K562 (cell line): Measurements from ENCODE around the gene LRRC8E.

Source experiments
- AFF4 ChIP-seq: sonication (generic); formaldehyde crosslinking; IDR thresholded peaks from 2 replicates; pipeline ENCODE4 v1.8.0; 2023; ENCODE audit warnings: mild to moderate bottlenecking, missing genetic modification reagents
- CREB1 ChIP-seq, 2 experiments: sonication (generic) in 1 of 2; formaldehyde crosslinking in 1 of 2; IDR thresholded peaks; 2 replicates each; pipeline versions ENCODE4 v1.6.1 to v1.8.0; 2012 to 2022; ENCODE audit warnings: inconsistent platforms in 1 of 2, mild to moderate bottlenecking in 1 of 2, missing genetic modification reagents in 1 of 2, moderate library complexity in 1 of 2
- CTCF ChIP-seq, 3 experiments: IDR thresholded peaks in 2 of 3; conservative IDR thresholded peaks in 1 of 3; 2 replicates each; pipeline ENCODE4 v1.5.1; 2011 to 2012; ENCODE audit warnings: low read length in 3 of 3, mild to moderate bottlenecking in 3 of 3, control low read depth in 2 of 3, improper control_type of control experiment in 1 of 3, inconsistent platforms in 1 of 3, low read depth in 1 of 3, mixed read lengths in 1 of 3, moderate library complexity in 1 of 3; ENCODE audit not compliant: insufficient read depth in 2 of 3
- FOXP1 ChIP-seq: sonication (generic); formaldehyde crosslinking; IDR thresholded peaks from 2 replicates; pipeline ENCODE4 v1.8.0; 2022; ENCODE audit warnings: mild to moderate bottlenecking, missing genetic modification reagents
- MEF2A ChIP-seq: IDR thresholded peaks from 2 replicates; pipeline ENCODE4 v1.6.1; 2011; ENCODE audit warnings: low read depth, mild to moderate bottlenecking, low read length, moderate library complexity; ENCODE audit not compliant: control insufficient read depth
- NONO ChIP-seq, 2 experiments: fragments of 200-400 bp in 1 of 2; fragments of 450-650 bp in 1 of 2; formaldehyde crosslinking in 1 of 2; IDR thresholded peaks; 2 replicates each; pipeline ENCODE4 v1.6.1; 2017; ENCODE audit warnings: low read depth in 2 of 2, mild to moderate bottlenecking in 2 of 2, moderate library complexity in 2 of 2, low read length in 1 of 2
- REST ChIP-seq, 2 experiments: fragments of 450-650 bp; formaldehyde crosslinking in 1 of 2; IDR thresholded peaks; 2 replicates each; pipeline versions ENCODE4 v1.4.0 to v1.6.1; 2014 to 2020; ENCODE audit warnings: mild to moderate bottlenecking in 2 of 2, borderline replicate concordance in 1 of 2, low read depth in 1 of 2
- TCF7L2 ChIP-seq: fragments of 150-350 bp; IDR thresholded peaks from 2 replicates; pipeline ENCODE4 v1.6.1; 2016; ENCODE audit warnings: low read depth, mild to moderate bottlenecking, low read length, moderate library complexity
- TEAD4 ChIP-seq, 2 experiments: sonication (generic) in 1 of 2; formaldehyde crosslinking in 1 of 2; IDR thresholded peaks; 2 replicates each; pipeline versions ENCODE4 v1.6.1 to v1.8.0; 2012 to 2022; ENCODE audit warnings: borderline replicate concordance in 1 of 2, inconsistent platforms in 1 of 2, low read length in 1 of 2, mild to moderate bottlenecking in 1 of 2, missing genetic modification reagents in 1 of 2
- UBTF ChIP-seq, 2 experiments: IDR thresholded peaks; 2 replicates each; pipeline ENCODE4 v1.6.1; 2012; ENCODE audit warnings: improper control_type of control experiment in 2 of 2, low read depth in 2 of 2, low read length in 2 of 2, borderline replicate concordance in 1 of 2
- USF1 ChIP-seq: sonication (generic); formaldehyde crosslinking; IDR thresholded peaks from 2 replicates; pipeline ENCODE4 v1.9.0; 2022; ENCODE audit warnings: mild to moderate bottlenecking, missing genetic modification reagents
- ZFX ChIP-seq: sonication (generic); formaldehyde crosslinking; IDR thresholded peaks from 2 replicates; pipeline ENCODE4 v1.8.0; 2022; ENCODE audit warnings: mild to moderate bottlenecking, missing genetic modification reagents, moderate library complexity

GRCh38 chr19:7941895-7942596 is 53.7 kb downstream of the LRRC8E start:
- no peak for TF ChIP-seq USF1 (CRISPR knock-in tag)
- TF ChIP-seq ZFX (CRISPR knock-in tag) = no peak
- no peak for TF ChIP-seq TCF7L2
- no peak for TF ChIP-seq CTCF (IDR thresholded peaks at IDR 0.05 in 2 of 3, conservative IDR thresholded peaks at IDR 0.05 in 1 of 3; ENCODE audit: insufficient read depth in 2 of 3, low read depth in 1 of 3, low read length in 3 of 3)
- TF ChIP-seq AFF4 (CRISPR knock-in tag) = no peak
- no peak for TF ChIP-seq MEF2A
- TF ChIP-seq FOXP1 (CRISPR knock-in tag) = no peak
- TF ChIP-seq UBTF (IDR thresholded peaks at IDR 0.05; ENCODE audit: borderline replicate concordance in 1 of 2, low read depth in 2 of 2, low read length in 2 of 2) = no peak
- TF ChIP-seq NONO (IDR thresholded peaks at IDR 0.05; ENCODE audit: low read depth in 2 of 2, low read length in 1 of 2) = no peak
- TF ChIP-seq TEAD4 (IDR thresholded peaks at IDR 0.05; ENCODE audit: low read length) = no peak
- no peak for TF ChIP-seq TEAD4 (CRISPR knock-in tag; IDR thresholded peaks at IDR 0.05; ENCODE audit: borderline replicate concordance)
- no peak for TF ChIP-seq REST (IDR thresholded peaks at IDR 0.05; ENCODE audit: borderline replicate concordance)
- no peak for TF ChIP-seq REST (CRISPR knock-in tag; IDR thresholded peaks at IDR 0.05; ENCODE audit: low read depth)
- TF ChIP-seq CREB1 (IDR thresholded peaks at IDR 0.05) = no peak
- TF ChIP-seq CREB1 (CRISPR knock-in tag; IDR thresholded peaks at IDR 0.05) = no peak
